Mucosa of descending colon (tissue), 3 donors: ENCODE data around the gene CNOT8. TPM values are rescaled to one million over a fixed set of nuclear protein-coding genes. Genes with fewer than 3 reads are reported as not detected.

ENCODE experiments used
- ATAC-seq: fragments of 200-7000 bp; cut with Tn5 transposase; one replicate; pipeline ENCODE4 v1.9.1; 2020; ENCODE audit warnings: mild to moderate bottlenecking, moderate library complexity
- DNase-seq, 3 donors: peaks; one replicate each; pipeline ENCODE4 v3.0.0-alpha.2; 2020
- H3K36me3 ChIP-seq: fragments of 200-600 bp; one replicate; pipeline ENCODE4 v1.8.0; 2021; ENCODE audit warnings: low read depth, mild to moderate bottlenecking
- H3K4me1 ChIP-seq: fragments of 200-600 bp; one replicate; pipeline ENCODE4 v1.8.0; 2021; ENCODE audit warnings: low read depth, mild to moderate bottlenecking
- H3K4me3 ChIP-seq: fragments of 200-600 bp; one replicate; pipeline ENCODE4 v1.8.0; 2021; ENCODE audit warnings: mild to moderate bottlenecking
- H3K9me3 ChIP-seq: fragments of 200-600 bp; one replicate; pipeline ENCODE4 v1.8.0; 2021; ENCODE audit warnings: mild to moderate bottlenecking
- intact Hi-C, 2 donors: fragments of 100-400 bp; cut with DNase I in 1 of 2; cut with micrococcal nuclease in 1 of 2; formaldehyde crosslinking; loops; one replicate each; pipeline versions ENCODE4 v1.11.0 to v1.11.1; 2022; cut with DNase I, micrococcal nuclease
- total RNA-seq, 3 donors: library from RNA; stranded (reverse); fragmentation: NEBNext Ultra II Directional in 2 of 3; extraction: Animal tissue kit (Norgen Biotek cat#: 25700) in 2 of 3; gene quantifications; one replicate each; pipeline versions ENCODE4 v1.2.1 to v1.2.4, GENCODE V29; 2021 to 2023
- TF ChIP-seq, protein P1 (sequence below): fragments of 200-600 bp; IDR thresholded peaks from one replicate; pipeline ENCODE4 v1.8.0; 2022; ENCODE audit warnings: antibody characterized with exemption, mild to moderate bottlenecking
- donor health status: DM: no; HTN: no; CAD: no; lungs with moderate emphysema.
- donor health status: DM: no; HTN: no; CAD: no.
- donor health status: DM: no; HTN: yes; CAD: no.

CNOT8 gene
- total RNA-seq, 3 donors from 2014 or later: 55.4 to 60.3 (median 58.9) TPM

DNA sequence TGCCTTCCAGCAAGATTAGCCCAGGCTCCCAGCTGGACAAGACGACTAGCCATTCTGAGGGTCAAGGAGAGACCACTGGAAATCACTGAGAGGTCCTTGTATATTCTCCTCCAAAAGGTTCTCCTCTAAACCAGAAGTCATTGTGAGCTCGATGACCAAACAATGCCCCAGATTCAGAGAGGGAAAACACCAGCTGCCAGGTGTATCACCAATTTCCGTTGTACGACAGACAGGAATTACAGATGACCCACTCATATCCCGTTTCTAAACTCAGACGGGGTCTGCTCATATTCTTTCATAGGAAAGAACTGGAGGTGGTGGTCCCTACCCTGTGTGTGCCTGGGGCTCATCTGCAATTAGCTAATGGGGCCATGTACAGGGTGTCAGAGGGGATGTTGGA is 22.2 kb upstream of the CNOT8 start:
- ATAC-seq (no peak), DNase-seq (no peak)
- intact Hi-C loops: no loop called here
- no peaks in the 10 kb centered on the region for H3K9me3 ChIP-seq
- no peaks in the 10 kb centered on the region for H3K36me3 ChIP-seq
- no peak overlapping the region for H3K4me3 ChIP-seq
- TF ChIP-seq, protein P1, sequence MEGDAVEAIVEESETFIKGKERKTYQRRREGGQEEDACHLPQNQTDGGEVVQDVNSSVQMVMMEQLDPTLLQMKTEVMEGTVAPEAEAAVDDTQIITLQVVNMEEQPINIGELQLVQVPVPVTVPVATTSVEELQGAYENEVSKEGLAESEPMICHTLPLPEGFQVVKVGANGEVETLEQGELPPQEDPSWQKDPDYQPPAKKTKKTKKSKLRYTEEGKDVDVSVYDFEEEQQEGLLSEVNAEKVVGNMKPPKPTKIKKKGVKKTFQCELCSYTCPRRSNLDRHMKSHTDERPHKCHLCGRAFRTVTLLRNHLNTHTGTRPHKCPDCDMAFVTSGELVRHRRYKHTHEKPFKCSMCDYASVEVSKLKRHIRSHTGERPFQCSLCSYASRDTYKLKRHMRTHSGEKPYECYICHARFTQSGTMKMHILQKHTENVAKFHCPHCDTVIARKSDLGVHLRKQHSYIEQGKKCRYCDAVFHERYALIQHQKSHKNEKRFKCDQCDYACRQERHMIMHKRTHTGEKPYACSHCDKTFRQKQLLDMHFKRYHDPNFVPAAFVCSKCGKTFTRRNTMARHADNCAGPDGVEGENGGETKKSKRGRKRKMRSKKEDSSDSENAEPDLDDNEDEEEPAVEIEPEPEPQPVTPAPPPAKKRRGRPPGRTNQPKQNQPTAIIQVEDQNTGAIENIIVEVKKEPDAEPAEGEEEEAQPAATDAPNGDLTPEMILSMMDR: no peak
- H3K4me1 ChIP-seq: peaks cover 17% of the 10 kb centered on the region

DNA sequence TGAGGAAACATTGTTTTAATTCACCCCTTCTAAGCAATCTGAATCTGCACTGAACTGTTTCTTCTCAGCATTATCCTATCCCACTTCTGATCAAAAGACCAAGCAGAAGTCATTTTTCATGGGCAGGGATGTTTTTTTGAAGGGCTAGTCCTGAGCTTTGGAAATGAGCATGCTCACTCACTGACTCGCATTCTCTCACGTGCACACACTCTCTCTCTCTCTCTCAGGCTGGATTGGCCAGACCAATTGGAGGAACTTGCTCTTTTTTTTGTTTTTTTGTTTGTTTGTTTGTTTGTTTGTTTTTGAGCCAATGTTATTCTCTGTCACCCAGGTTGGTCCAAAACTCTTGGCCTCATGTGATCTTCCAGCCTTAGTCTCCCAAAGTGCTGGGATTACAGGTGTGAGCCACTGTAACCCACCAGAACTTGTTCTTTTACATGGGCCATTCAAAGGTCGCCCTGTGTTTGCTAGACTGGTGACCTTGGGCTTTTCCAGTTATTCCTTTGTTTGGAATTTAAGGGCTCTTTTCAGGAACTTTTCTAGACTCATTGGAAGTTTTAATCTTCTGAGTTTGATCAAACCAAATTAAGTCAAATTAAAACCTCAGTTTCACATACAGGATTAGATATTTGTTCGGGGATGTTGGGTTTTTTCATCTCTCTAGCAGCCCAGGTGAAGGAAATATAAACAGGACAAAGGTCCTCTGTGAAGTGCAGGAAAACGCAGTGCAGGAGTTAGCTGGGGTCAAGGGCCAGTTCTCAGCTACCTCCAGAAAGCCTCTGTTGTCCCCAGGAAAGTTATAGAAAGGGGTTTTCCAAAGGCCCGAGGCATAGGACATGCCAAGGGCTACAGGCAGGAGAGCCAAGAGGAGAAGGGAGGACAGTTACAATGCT is 21.2 kb upstream of the CNOT8 start:
- Histone ChIP-seq H3K9me3 (no peaks in the 10 kb centered on the region), H3K4me3 (no peak overlapping the region), H3K4me1 (peaks cover 17% of the 10 kb centered on the region), H3K36me3 (no peaks in the 10 kb centered on the region)
- TF ChIP-seq, protein P1: no peak
- ATAC-seq (peak; percentile 59), DNase-seq (no peak)
- intact Hi-C loops: no loop called here

DNA sequence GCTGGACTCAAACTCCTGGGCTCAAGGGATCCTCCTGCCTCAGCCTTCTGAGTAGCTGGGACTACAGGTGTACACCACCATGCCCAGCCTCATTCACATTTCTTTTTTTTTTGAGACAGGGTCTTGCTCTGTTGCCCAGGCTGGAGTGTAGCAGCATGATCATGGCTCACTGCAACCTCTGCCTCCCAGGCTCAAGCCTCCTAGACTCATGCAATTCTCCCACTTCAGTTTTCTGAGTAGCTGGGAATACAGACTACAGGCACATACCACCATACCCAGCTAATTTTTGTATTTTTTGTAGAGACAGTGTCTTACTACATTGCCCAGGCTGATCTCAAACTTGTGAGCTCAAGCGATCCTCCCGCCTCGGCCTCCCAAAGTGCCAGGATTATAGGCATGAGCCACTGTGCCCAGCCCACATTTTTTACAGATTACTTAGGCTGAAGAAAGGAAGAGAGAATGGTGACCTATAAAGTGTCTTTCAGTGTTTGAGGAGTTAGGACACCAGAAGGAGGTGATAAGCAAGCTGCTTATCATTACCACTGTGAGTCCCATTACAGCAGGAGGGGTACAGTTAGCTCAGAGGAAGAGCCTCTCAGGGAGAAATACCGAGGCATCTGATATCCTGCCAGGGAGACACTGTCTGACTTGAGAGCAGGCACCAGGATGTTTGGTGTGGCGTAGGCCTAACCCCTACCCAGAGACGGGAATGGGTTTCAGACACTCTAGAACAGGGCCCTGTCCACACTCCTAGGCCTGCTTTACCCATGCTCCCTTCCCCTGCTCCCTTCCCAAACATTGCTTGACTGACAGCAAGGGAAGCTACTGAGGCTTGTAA is 17.8 kb upstream of the CNOT8 start:
- intact Hi-C loops: no loop called here

GRCh38 chr5:154841273-154841661 is 17.2 kb upstream of the CNOT8 start:
- Histone ChIP-seq H3K4me1 (peaks cover 8% of the 10 kb centered on the region), H3K36me3 (no peaks in the 10 kb centered on the region), H3K4me3 (no peak overlapping the region), H3K9me3 (no peaks in the 10 kb centered on the region)
- DNase-seq (no peak), ATAC-seq (no peak)
- TF ChIP-seq, protein P1: no peak
- intact Hi-C loops: no loop called here

More for the DNA sequence above, 17.8 kb upstream of the CNOT8 start:
- no peak overlapping the region for H3K4me3 ChIP-seq
- H3K9me3 ChIP-seq: no peaks in the 10 kb centered on the region
- ATAC-seq (no peak), DNase-seq (no peak)
- no peaks in the 10 kb centered on the region for H3K36me3 ChIP-seq
- TF ChIP-seq, protein P1: no peak
- peaks cover 10% of the 10 kb centered on the region for H3K4me1 ChIP-seq

DNA sequence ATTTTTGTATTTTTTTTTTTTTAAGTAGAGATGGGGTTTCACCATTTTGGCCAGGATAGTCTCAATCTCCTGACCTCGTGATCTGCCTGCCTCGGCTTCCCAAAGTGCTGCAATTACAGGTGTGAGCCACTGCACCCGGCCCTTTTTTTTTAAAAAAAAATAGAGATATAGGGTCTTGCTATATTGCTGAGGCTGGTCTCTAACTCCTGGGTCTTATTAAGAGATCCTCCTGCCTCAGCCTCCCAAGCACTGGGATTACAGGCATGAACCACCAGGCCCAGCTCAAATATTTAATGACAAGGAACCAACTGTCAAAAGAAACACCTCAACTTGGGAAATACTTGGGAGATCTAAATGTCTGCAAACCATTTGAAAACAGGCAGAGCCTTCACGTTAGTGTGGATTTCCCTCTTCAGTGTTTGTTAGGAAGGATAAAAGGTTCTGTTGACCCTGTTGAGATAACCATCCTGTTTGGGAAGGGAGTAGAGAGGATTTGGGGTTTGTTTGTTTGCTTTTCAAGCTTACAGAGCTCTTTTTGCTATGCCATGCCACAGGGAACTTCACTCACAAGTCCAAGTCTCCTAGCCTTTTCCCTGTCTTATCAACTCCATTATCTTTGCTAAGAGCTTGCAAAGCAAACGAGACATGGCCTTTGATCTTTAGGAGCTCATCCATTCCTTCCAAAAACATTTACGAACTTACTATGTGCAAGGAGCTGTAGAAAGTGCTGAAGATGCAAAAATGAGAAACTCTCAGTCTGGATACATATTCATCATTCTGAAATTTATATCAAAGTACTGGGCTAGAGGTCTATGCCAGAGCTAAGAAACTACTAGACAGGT is 15.5 kb upstream of the CNOT8 start:
- ATAC-seq (no peak), DNase-seq (no peak)
- no peaks in the 10 kb centered on the region for H3K9me3 ChIP-seq
- intact Hi-C loops: no loop called here
- H3K4me3 ChIP-seq: no peak overlapping the region
- no peaks in the 10 kb centered on the region for H3K36me3 ChIP-seq
- peaks cover 2% of the 10 kb centered on the region for H3K4me1 ChIP-seq
- TF ChIP-seq, protein P1: no peak
